ENCODE results near the gene ZNF729.
"Not testable (repeated sequence)": the region's sequence is repeated elsewhere in the genome, so short reads cannot be mapped to it uniquely, and the experiment has no call there.

- TF ChIP-seq CTCF (conservative IDR thresholded peaks at IDR 0.05 in 1 of 2, IDR thresholded peaks at IDR 0.05 in 1 of 2; ENCODE audit: extremely low read depth in 1 of 2, insufficient read depth in 1 of 2, low read depth in 1 of 2, low read length in 2 of 2); EZH2 (IDR thresholded peaks at IDR 0.05; ENCODE audit: borderline replicate concordance, low read length): not testable (repeated sequence)
Measured at GRCh38 chr19:22321554-22321953, 35.3 kb downstream of the ZNF729 start.

All from mammary epithelial cell (primary cell).